Activated naive CD8-positive, alpha-beta T cell (primary cell): ENCODE measurements around the gene TRMT11.
"Not testable (repeated sequence)": the region's sequence is repeated elsewhere in the genome, so short reads cannot be mapped to it uniquely, and the experiment has no call there.

Experiments used
- H3K27ac Mint-ChIP-seq: one replicate; pipeline ENCODE4 v1.8.0; 2021; ENCODE audit warnings: mixed read lengths
- H3K27me3 Mint-ChIP-seq: one replicate; pipeline ENCODE4 v1.8.0; 2021; ENCODE audit warnings: mixed read lengths
- H3K36me3 Mint-ChIP-seq: one replicate; pipeline ENCODE4 v1.8.0; 2021; ENCODE audit warnings: mixed read lengths
- H3K4me1 Mint-ChIP-seq: one replicate; pipeline ENCODE4 v1.8.0; 2021; ENCODE audit warnings: low read depth, mixed read lengths
- H3K4me3 Mint-ChIP-seq: one replicate; pipeline ENCODE4 v1.8.0; 2021; ENCODE audit warnings: mild to moderate bottlenecking, mixed read lengths
- H3K9me3 Mint-ChIP-seq: one replicate; pipeline ENCODE4 v1.8.0; 2021; ENCODE audit warnings: low read depth, mixed read lengths

TRMT11 gene

GRCh38 chr6:126039284-126039683 is 52.9 kb downstream of the TRMT11 start:
- H3K27ac Mint-ChIP-seq = no peak overlapping the region
- no peaks in the 10 kb centered on the region for H3K27me3 Mint-ChIP-seq
- H3K36me3 Mint-ChIP-seq = peaks cover 52% of the 10 kb centered on the region
- peaks cover 8% of the 10 kb centered on the region for H3K9me3 Mint-ChIP-seq
- H3K4me3 Mint-ChIP-seq = no peak overlapping the region
- no peaks in the 10 kb centered on the region for H3K4me1 Mint-ChIP-seq

DNA sequence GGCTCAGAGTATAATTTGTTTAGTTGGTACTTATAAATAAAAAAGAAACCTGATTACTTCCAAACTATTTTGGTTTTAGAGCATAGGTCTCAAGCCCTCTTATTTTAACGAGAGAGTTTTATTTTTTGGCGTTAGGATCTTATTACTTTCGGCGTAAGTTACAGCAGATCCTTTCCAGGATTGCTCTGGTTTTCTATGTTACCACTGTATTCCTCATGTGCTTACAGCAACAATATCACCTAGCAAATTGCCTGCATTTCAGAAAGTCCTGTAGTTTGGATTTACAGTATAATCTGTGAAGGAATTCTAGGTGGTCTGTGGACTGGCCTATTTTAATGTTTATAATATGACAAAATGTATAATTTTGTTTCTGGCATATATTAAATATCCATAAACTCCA is 54.1 kb downstream of the TRMT11 start:
- Mint-ChIP-seq H3K4me3 (no peak overlapping the region), H3K4me1 (no peaks in the 10 kb centered on the region), H3K9me3 (peaks cover 8% of the 10 kb centered on the region), H3K27me3 (no peaks in the 10 kb centered on the region), H3K36me3 (peaks cover 51% of the 10 kb centered on the region), H3K27ac (no peak overlapping the region)

DNA sequence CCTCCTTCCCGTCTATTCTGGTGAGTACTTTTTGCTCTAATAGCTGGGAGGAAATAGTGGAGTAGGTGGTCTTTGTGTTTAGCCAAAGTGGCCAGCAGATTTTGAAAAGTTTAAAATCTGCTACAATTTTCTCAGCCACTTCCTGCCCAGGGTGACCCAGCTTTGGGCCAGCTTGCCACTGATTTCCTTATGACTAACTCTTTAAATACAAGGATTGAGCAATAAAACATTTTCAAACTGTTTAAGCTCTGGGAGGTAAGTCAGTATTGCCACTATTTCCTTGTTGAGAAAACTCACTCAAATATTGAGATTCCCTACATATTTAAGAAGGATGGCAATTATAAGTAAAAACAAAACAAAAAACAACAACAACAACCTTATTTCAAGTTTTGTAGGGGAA is 54.5 kb downstream of the TRMT11 start:
- H3K4me1 Mint-ChIP-seq = no peaks in the 10 kb centered on the region
- H3K36me3 Mint-ChIP-seq = peaks cover 49% of the 10 kb centered on the region
- no peak overlapping the region for H3K27ac Mint-ChIP-seq
- H3K27me3 Mint-ChIP-seq = no peaks in the 10 kb centered on the region
- peaks cover 8% of the 10 kb centered on the region for H3K9me3 Mint-ChIP-seq
- H3K4me3 Mint-ChIP-seq = no peak overlapping the region

- H3K9me3 Mint-ChIP-seq = peaks cover 8% of the 10 kb centered on the region
- H3K4me1 Mint-ChIP-seq = no peaks in the 10 kb centered on the region
- no peak overlapping the region for H3K27ac Mint-ChIP-seq
- H3K4me3 Mint-ChIP-seq = no peak overlapping the region
- peaks cover 44% of the 10 kb centered on the region for H3K36me3 Mint-ChIP-seq
- no peaks in the 10 kb centered on the region for H3K27me3 Mint-ChIP-seq
These were observed 55.2 kb downstream of the TRMT11 start for GRCh38 chr6:126041516-126041915.

DNA sequence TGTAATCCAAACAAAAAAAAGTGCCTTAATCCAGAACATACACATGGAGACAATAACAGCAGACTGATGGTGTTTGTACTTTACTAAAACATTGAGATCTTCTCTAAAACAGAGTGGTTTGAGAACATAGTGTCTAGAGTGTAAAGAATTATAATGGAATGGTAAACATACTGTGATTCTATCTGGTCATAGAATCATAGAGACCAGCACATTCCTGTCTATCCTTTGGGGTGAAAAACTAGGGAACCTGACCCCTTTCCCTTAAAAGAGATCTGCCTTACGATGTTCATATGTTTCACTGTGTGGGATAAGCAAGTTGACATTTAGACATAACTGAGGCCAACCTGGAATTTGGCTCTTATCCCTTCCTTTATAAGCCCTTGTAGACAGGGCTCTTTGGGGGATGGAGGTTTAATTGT is 55.7 kb downstream of the TRMT11 start:
- Mint-ChIP-seq H3K27me3 (no peaks in the 10 kb centered on the region), H3K27ac (no peak overlapping the region), H3K4me3 (no peak overlapping the region), H3K4me1 (no peaks in the 10 kb centered on the region), H3K9me3 (peaks cover 8% of the 10 kb centered on the region), H3K36me3 (peaks cover 40% of the 10 kb centered on the region)

- H3K4me1 Mint-ChIP-seq = no peaks in the 10 kb centered on the region
- H3K27me3 Mint-ChIP-seq = no peaks in the 10 kb centered on the region
- peaks cover 37% of the 10 kb centered on the region for H3K36me3 Mint-ChIP-seq
- no peak overlapping the region for H3K4me3 Mint-ChIP-seq
- H3K9me3 Mint-ChIP-seq = peaks cover under 1% of the 10 kb centered on the region
- no peak overlapping the region for H3K27ac Mint-ChIP-seq
These were observed 61.3 kb downstream of the TRMT11 start for GRCh38 chr6:126047648-126048047.

GRCh38 chr6:126048635-126049034 is 62.3 kb downstream of the TRMT11 start:
- Mint-ChIP-seq H3K27me3 (no peaks in the 10 kb centered on the region), H3K27ac (no peak overlapping the region), H3K36me3 (peaks cover 45% of the 10 kb centered on the region), H3K4me3 (no peak overlapping the region), H3K9me3 (no peaks in the 10 kb centered on the region), H3K4me1 (no peaks in the 10 kb centered on the region)

DNA sequence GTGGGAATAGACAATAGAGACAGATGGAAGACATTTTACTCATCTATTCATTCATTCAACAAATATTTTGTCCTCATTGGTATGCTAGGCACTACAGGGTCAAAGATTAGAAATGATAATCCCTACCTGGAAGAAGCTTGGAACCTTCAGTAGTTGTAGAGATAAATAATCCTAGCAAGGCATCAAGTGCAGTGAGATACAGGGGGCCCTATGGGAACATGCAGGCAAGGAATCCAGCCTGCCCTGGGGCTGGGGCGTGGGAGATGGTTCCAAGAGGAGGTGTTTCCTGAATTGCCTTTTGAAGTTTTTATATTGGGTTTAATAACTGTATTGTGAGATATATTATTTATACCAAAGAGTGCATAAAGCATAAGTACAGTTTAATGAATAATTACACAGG is 64.5 kb downstream of the TRMT11 start:
- H3K27ac Mint-ChIP-seq = no peak overlapping the region
- no peak overlapping the region for H3K4me3 Mint-ChIP-seq
- H3K4me1 Mint-ChIP-seq = no peaks in the 10 kb centered on the region
- peaks cover 42% of the 10 kb centered on the region for H3K36me3 Mint-ChIP-seq
- no peaks in the 10 kb centered on the region for H3K27me3 Mint-ChIP-seq
- H3K9me3 Mint-ChIP-seq = no peaks in the 10 kb centered on the region

DNA sequence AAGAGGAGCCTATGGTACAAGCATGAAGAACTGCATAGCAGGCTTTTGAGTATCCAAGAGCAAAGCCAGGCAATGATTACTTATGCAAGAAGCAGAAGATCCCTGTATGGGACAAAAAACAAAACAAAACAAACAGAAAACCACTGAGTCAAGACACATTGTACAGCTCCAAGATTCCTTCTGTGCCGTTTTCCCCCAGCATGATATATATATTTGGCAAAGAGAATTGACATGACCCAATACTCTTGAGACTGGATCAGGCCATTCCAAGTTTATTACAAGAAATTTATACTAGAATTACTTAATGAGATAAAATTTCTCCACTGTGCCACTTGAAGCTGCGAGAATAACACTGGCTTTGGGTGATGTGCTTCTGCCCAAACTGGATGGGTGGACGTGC is 65.5 kb downstream of the TRMT11 start:
- Mint-ChIP-seq H3K4me1 (no peaks in the 10 kb centered on the region), H3K4me3 (no peak overlapping the region), H3K9me3 (no peaks in the 10 kb centered on the region), H3K27ac (no peak overlapping the region), H3K36me3 (peaks cover 42% of the 10 kb centered on the region), H3K27me3 (no peaks in the 10 kb centered on the region)

DNA sequence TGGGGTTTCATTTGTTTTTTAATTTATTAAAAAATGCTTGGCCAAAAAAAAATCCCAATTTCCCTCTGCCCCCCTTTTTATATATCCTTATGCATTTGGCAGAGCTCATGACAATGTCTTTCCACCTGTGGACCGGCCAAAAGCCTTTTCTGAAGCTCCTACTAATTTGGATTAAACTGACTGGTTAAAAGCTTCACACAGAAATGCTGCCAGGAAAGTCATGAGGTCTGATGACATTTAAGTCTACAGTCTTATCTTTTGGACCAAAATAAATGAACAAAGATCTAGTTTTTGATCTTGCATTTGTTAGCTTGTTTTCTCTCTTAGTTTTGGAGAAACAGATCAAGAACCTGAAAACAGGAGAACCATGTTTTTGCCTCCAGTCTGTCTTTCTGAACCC is 66.1 kb downstream of the TRMT11 start:
- Mint-ChIP-seq H3K27me3 (no peaks in the 10 kb centered on the region), H3K9me3 (no peaks in the 10 kb centered on the region), H3K36me3 (peaks cover 46% of the 10 kb centered on the region), H3K4me3 (no peak overlapping the region), H3K27ac (no peak overlapping the region), H3K4me1 (no peaks in the 10 kb centered on the region)

DNA sequence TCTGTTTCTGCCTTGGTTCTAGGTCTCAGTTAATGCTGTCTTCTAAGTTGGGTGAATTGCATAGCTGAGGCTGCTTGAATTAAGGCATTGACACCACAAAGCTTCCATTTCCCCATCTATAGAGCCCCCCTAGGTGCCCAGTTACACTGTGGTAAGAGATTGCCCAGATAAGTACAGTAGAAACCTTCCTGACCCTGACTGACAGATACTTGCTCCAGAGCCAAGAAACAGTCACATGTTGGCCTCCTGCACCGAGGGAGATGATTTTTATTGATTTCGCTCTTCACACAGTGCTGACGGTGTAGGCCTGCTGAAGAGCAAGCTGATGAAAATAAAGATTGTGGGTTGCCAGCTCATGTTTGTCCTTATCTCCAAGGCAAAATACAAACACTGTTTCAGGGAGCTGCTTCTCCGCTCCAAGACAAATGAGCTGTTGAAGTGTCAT is 67.9 kb downstream of the TRMT11 start:
- Mint-ChIP-seq H3K27me3 (no peaks in the 10 kb centered on the region), H3K27ac (no peak overlapping the region), H3K4me1 (no peaks in the 10 kb centered on the region), H3K36me3 (peaks cover 36% of the 10 kb centered on the region), H3K4me3 (no peak overlapping the region), H3K9me3 (no peaks in the 10 kb centered on the region)

DNA sequence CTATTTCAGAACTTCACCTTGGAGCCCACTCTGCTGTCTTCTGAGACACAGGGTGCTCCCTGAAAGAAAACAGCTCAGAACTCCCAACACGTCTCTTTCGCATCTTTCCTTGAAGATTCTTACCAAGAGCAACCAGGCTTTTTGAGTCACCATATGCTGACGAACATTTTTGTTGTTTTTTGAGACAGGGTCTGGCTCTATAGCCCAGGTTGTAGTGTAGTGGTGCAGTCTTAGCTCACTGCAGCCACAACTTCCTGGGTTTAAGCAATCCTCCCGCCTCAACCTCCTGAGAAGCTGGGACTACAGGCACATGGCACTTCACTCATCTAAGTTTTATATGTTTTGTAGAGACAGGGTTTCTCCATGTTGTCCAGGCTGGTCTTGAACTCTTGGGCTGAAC is 68.5 kb downstream of the TRMT11 start:
- no peaks in the 10 kb centered on the region for H3K9me3 Mint-ChIP-seq
- no peaks in the 10 kb centered on the region for H3K27me3 Mint-ChIP-seq
- H3K27ac Mint-ChIP-seq = no peak overlapping the region
- no peaks in the 10 kb centered on the region for H3K4me1 Mint-ChIP-seq
- H3K36me3 Mint-ChIP-seq = peaks cover 36% of the 10 kb centered on the region
- H3K4me3 Mint-ChIP-seq = no peak overlapping the region

DNA sequence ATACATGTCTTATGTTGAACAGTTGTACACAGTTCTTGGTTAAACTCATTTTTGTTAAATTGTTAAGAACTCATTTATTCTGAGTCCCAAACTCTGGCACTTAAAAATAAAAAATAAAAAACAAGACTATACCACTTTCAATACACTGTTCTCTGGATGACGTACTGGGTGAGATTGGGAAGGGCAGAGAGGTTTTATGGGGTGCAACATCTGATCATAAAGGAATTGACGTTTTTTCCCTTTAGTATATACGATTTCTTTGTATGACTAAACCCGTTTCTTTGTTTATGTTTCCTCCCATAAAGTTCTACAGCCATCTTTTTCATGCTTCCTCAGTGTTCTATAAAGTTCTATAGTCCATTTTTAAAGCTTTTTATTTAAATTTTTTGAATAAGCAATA is 69.1 kb downstream of the TRMT11 start:
- Mint-ChIP-seq H3K9me3 (no peaks in the 10 kb centered on the region), H3K36me3 (peaks cover 39% of the 10 kb centered on the region), H3K4me3 (no peak overlapping the region), H3K27me3 (no peaks in the 10 kb centered on the region), H3K27ac (no peak overlapping the region), H3K4me1 (no peaks in the 10 kb centered on the region)

DNA sequence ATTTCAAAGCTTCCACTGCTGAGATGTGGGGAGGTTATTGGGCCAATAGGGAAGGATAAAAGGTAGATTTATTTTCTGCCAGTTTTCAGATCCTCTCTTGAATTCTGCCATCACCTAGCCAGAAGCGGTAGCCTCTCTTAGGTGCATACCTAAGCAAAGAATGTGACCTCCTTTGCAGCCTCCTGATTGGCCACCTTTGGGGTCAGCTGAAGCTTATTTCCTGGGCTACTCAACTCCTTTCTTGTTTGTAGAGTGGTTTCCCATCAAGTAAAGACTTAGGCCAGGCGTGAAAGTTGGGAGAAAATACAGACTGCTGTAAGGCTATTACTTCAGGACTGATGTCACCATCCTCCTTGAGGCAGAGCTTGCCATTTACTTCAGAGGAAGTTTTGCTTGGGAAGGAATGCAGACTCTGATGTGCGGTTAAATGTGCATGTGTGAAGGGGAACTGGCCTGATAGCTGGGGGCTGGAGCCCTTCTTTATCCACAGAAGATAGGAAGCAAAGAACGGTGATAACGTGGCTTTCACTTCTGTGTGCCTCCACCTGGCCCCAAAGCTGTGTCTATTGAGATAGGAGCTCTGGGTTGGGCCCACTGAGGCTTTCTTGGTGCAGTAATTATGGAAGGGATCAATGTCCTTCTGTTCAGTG is 70.1 kb downstream of the TRMT11 start:
- no peaks in the 10 kb centered on the region for H3K27me3 Mint-ChIP-seq

DNA sequence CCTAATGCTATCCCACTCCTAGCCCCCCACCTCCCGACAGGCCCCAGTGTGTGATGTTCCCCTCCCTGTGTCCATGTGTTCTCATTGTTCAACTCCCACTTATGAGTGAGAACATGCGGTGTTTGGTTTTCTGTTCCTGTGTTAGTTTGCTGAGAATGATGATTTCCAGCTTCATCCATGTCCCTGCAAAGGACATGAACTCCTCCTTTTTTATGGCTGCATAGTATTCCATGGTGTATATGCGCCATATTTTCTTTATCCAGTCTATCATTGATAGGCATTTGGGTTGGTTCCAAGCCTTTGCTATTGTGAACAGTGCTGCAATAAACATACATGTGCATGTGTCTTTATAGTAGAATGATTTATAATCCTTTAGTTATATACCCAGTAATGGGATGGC is 71.7 kb downstream of the TRMT11 start:
- H3K27ac Mint-ChIP-seq, H3K4me1 Mint-ChIP-seq, H3K4me3 Mint-ChIP-seq, H3K27me3 Mint-ChIP-seq, H3K9me3 Mint-ChIP-seq: not testable (repeated sequence)
- H3K36me3 Mint-ChIP-seq = peaks cover 27% of the 10 kb centered on the region

More for the DNA sequence above, 70.1 kb downstream of the TRMT11 start:
- peaks cover 37% of the 10 kb centered on the region for H3K36me3 Mint-ChIP-seq
- H3K9me3 Mint-ChIP-seq = no peaks in the 10 kb centered on the region
- no peak overlapping the region for H3K4me3 Mint-ChIP-seq
- no peaks in the 10 kb centered on the region for H3K4me1 Mint-ChIP-seq
- H3K27ac Mint-ChIP-seq = no peak overlapping the region

DNA sequence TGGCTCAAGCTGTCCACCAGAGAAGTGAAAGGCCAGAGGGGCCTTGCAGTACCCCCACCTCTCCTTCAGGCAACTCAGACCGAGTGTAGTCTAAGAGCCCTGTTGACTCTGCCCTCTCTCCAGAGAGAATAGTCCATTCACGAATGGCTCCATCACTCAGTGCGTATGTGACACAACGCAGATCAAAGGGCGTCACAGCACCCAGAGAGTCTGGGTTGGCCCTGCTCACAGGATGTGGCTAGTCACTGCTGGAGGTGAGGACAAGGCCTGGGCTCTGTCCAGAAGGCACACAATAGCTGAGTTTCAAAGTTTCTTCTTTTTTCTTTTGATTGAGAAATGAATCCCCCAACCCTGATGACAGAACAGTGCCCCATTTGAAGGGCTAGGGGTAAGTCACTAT is 74.1 kb downstream of the TRMT11 start:
- Mint-ChIP-seq H3K4me1 (no peaks in the 10 kb centered on the region), H3K4me3 (no peak overlapping the region), H3K27me3 (no peaks in the 10 kb centered on the region), H3K27ac (no peak overlapping the region), H3K36me3 (peaks cover 31% of the 10 kb centered on the region), H3K9me3 (no peaks in the 10 kb centered on the region)
